Lower leg skin (tissue), 3 donors: ENCODE results near the gene DOHH.

ENCODE experiments used
- POLR2A ChIP-seq, 2 donors: fragments of 450-650 bp; IDR thresholded peaks; one replicate each; pipeline ENCODE4 v1.6.1; 2016 to 2017; ENCODE audit warnings: antibody characterized with exemption in 2 of 2, mild to moderate bottlenecking in 1 of 2, moderate library complexity in 1 of 2
- TF ChIP-seq, protein P1 (sequence below), 3 donors: fragments of 450-650 bp; IDR thresholded peaks; one replicate each; pipeline ENCODE4 v1.5.1; 2016; ENCODE audit warnings: antibody characterized with exemption in 3 of 3, mild to moderate bottlenecking in 3 of 3, moderate library complexity in 2 of 3

DNA sequence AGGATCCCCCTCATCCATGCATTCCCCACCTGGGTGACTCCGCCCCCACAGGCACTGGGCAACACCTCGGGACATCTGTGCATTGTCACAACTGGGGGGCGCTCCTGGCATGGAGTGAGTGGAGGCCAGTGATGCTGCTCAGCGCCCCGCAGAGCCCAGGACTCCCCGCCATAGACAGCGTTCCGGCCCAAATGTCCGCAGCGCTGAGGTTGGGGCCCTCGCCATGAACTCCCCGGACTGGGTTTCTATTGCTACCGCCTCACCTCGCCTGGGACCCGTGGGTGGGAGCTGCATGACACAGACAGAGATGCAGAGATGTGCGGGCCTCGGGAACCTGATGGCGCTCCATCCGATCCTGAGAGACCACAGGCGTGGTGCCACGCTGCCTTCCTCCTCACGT lies 10.3 kb upstream of the DOHH start:
- TF ChIP-seq, protein P1, sequence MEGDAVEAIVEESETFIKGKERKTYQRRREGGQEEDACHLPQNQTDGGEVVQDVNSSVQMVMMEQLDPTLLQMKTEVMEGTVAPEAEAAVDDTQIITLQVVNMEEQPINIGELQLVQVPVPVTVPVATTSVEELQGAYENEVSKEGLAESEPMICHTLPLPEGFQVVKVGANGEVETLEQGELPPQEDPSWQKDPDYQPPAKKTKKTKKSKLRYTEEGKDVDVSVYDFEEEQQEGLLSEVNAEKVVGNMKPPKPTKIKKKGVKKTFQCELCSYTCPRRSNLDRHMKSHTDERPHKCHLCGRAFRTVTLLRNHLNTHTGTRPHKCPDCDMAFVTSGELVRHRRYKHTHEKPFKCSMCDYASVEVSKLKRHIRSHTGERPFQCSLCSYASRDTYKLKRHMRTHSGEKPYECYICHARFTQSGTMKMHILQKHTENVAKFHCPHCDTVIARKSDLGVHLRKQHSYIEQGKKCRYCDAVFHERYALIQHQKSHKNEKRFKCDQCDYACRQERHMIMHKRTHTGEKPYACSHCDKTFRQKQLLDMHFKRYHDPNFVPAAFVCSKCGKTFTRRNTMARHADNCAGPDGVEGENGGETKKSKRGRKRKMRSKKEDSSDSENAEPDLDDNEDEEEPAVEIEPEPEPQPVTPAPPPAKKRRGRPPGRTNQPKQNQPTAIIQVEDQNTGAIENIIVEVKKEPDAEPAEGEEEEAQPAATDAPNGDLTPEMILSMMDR (IDR thresholded peaks at IDR 0.05) = no peak
- TF ChIP-seq POLR2A (IDR thresholded peaks at IDR 0.05) = no peak
